HepG2 (cell line): Measurements from ENCODE around the gene SUSD6. TPM values are rescaled to one million over a fixed set of nuclear protein-coding genes. Genes with fewer than 3 reads are reported as not detected.

Experiments used
- BRF2 ChIP-seq: sonication (generic); formaldehyde crosslinking; IDR thresholded peaks from 2 replicates; pipeline ENCODE4 v1.8.1; 2022; ENCODE audit warnings: mild to moderate bottlenecking, missing genetic modification reagents
- HOXD1 ChIP-seq: sonication (generic); formaldehyde crosslinking; IDR thresholded peaks from 2 replicates; pipeline ENCODE4 v1.5.0; 2020; ENCODE audit warnings: missing genetic modification reagents
- SIN3A ChIP-seq: IDR thresholded peaks from 2 replicates; pipeline ENCODE4 v1.6.1; 2011; ENCODE audit warnings: low read depth, mild to moderate bottlenecking, control low read depth, low read length, borderline replicate concordance
- SNAI1 ChIP-seq: sonication (generic); formaldehyde crosslinking; IDR thresholded peaks from 2 replicates; pipeline ENCODE4 v1.5.0; 2020; ENCODE audit warnings: mild to moderate bottlenecking, missing genetic modification reagents, borderline replicate concordance
- ZMAT5 ChIP-seq: sonication (generic); formaldehyde crosslinking; IDR thresholded peaks from 2 replicates; pipeline ENCODE4 v1.5.0; 2020; ENCODE audit warnings: mild to moderate bottlenecking, low read depth, missing genetic modification reagents, borderline replicate concordance
- ZNF225 ChIP-seq: sonication (generic); formaldehyde crosslinking; IDR thresholded peaks from 2 replicates; pipeline ENCODE4 v1.4.0; 2020; ENCODE audit warnings: mild to moderate bottlenecking, missing genetic modification reagents
- ZSCAN12 ChIP-seq: sonication (generic); formaldehyde crosslinking; IDR thresholded peaks from 2 replicates; pipeline ENCODE4 v1.9.0; 2021; ENCODE audit warnings: mild to moderate bottlenecking, missing genetic modification reagents
- polyA plus RNA-seq, 8 experiments: library from polyadenylated mRNA; depleted of rRNA in 3 of 8; stranded (reverse) in 7 of 8; unstranded in 1 of 8; fragments of >200 nt; fragmentation: Illumina TruSeq in 4 of 8; extraction: Trizol in 4 of 8; gene quantifications; 2 replicates each; pipeline versions ENCODE4 v1.2.1 to v1.2.3, GENCODE V29; 2011 to 2016; ENCODE audit warnings: low read depth in 4 of 8, missing spikeins in 1 of 8, mixed read lengths in 1 of 8; ENCODE audit not compliant: insufficient read depth in 1 of 8
- total RNA-seq, 5 experiments: library from RNA; depleted of rRNA; stranded (reverse); fragments of >200 nt; fragmentation: Illumina TruSeq; extraction: Trizol; gene quantifications; 2 replicates each; pipeline ENCODE4 v1.2.3, GENCODE V29; 2016; ENCODE audit warnings: low read depth in 1 of 5
- TF ChIP-seq, protein P1 (sequence below): sonication (generic); formaldehyde crosslinking; IDR thresholded peaks from 2 replicates; pipeline ENCODE4 v1.4.0; 2020; ENCODE audit warnings: missing genetic modification reagents, low read depth, mild to moderate bottlenecking, borderline replicate concordance
- TF ChIP-seq, protein P2 (sequence below): sonication (generic); formaldehyde crosslinking; conservative IDR thresholded peaks from 2 replicates; pipeline ENCODE4 v1.5.0; 2020; ENCODE audit warnings: missing genetic modification reagents
- TF ChIP-seq, protein P3 (sequence below): sonication (generic); formaldehyde crosslinking; IDR thresholded peaks from 2 replicates; pipeline ENCODE4 v1.5.0; 2020; ENCODE audit warnings: mild to moderate bottlenecking, missing genetic modification reagents
- TF ChIP-seq, protein P4 (sequence below): sonication (generic); formaldehyde crosslinking; IDR thresholded peaks from 2 replicates; pipeline ENCODE4 v1.5.0; 2020; ENCODE audit warnings: missing genetic modification reagents
- TF ChIP-seq, protein P5 (sequence below): sonication (generic); formaldehyde crosslinking; IDR thresholded peaks from 2 replicates; pipeline ENCODE4 v1.4.0; 2020; ENCODE audit warnings: missing genetic modification reagents

SUSD6 gene
- total and polyA plus RNA-seq, 2 of the 13 experiments (the other 11 are each of a cell fraction or from before 2014, with no cell fraction given): 7.2 to 7.4 TPM

GRCh38 chr14:69693801-69694729, 82.7 kb downstream of the SUSD6 start (continued):
- TF ChIP-seq SNAI1 (CRISPR knock-in tag) (no peak), SIN3A (no peak), BRF2 (CRISPR knock-in tag) (no peak), ZNF225 (CRISPR knock-in tag) (no peak), HOXD1 (CRISPR knock-in tag) (no peak), ZMAT5 (CRISPR knock-in tag) (no peak), ZSCAN12 (CRISPR knock-in tag) (no peak)
- TF ChIP-seq, protein P1, sequence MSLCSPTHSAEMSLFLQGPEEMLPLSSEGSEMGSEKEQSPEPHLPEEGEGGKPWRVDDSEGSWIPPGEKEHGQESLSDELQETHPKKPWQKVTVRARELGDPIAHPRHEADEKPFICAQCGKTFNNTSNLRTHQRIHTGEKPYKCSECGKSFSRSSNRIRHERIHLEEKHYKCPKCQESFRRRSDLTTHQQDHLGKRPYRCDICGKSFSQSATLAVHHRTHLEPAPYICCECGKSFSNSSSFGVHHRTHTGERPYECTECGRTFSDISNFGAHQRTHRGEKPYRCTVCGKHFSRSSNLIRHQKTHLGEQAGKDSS (CRISPR knock-in tag): no peak
- TF ChIP-seq, protein P2, sequence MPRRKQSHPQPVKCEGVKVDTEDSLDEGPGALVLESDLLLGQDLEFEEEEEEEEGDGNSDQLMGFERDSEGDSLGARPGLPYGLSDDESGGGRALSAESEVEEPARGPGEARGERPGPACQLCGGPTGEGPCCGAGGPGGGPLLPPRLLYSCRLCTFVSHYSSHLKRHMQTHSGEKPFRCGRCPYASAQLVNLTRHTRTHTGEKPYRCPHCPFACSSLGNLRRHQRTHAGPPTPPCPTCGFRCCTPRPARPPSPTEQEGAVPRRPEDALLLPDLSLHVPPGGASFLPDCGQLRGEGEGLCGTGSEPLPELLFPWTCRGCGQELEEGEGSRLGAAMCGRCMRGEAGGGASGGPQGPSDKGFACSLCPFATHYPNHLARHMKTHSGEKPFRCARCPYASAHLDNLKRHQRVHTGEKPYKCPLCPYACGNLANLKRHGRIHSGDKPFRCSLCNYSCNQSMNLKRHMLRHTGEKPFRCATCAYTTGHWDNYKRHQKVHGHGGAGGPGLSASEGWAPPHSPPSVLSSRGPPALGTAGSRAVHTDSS: no peak
- TF ChIP-seq, protein P3, sequence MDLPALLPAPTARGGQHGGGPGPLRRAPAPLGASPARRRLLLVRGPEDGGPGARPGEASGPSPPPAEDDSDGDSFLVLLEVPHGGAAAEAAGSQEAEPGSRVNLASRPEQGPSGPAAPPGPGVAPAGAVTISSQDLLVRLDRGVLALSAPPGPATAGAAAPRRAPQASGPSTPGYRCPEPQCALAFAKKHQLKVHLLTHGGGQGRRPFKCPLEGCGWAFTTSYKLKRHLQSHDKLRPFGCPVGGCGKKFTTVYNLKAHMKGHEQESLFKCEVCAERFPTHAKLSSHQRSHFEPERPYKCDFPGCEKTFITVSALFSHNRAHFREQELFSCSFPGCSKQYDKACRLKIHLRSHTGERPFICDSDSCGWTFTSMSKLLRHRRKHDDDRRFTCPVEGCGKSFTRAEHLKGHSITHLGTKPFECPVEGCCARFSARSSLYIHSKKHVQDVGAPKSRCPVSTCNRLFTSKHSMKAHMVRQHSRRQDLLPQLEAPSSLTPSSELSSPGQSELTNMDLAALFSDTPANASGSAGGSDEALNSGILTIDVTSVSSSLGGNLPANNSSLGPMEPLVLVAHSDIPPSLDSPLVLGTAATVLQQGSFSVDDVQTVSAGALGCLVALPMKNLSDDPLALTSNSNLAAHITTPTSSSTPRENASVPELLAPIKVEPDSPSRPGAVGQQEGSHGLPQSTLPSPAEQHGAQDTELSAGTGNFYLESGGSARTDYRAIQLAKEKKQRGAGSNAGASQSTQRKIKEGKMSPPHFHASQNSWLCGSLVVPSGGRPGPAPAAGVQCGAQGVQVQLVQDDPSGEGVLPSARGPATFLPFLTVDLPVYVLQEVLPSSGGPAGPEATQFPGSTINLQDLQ (CRISPR knock-in tag): no peak
- TF ChIP-seq, protein P4, sequence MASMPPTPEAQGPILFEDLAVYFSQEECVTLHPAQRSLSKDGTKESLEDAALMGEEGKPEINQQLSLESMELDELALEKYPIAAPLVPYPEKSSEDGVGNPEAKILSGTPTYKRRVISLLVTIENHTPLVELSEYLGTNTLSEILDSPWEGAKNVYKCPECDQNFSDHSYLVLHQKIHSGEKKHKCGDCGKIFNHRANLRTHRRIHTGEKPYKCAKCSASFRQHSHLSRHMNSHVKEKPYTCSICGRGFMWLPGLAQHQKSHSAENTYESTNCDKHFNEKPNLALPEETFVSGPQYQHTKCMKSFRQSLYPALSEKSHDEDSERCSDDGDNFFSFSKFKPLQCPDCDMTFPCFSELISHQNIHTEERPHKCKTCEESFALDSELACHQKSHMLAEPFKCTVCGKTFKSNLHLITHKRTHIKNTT (CRISPR knock-in tag): no peak
- TF ChIP-seq, protein P5, sequence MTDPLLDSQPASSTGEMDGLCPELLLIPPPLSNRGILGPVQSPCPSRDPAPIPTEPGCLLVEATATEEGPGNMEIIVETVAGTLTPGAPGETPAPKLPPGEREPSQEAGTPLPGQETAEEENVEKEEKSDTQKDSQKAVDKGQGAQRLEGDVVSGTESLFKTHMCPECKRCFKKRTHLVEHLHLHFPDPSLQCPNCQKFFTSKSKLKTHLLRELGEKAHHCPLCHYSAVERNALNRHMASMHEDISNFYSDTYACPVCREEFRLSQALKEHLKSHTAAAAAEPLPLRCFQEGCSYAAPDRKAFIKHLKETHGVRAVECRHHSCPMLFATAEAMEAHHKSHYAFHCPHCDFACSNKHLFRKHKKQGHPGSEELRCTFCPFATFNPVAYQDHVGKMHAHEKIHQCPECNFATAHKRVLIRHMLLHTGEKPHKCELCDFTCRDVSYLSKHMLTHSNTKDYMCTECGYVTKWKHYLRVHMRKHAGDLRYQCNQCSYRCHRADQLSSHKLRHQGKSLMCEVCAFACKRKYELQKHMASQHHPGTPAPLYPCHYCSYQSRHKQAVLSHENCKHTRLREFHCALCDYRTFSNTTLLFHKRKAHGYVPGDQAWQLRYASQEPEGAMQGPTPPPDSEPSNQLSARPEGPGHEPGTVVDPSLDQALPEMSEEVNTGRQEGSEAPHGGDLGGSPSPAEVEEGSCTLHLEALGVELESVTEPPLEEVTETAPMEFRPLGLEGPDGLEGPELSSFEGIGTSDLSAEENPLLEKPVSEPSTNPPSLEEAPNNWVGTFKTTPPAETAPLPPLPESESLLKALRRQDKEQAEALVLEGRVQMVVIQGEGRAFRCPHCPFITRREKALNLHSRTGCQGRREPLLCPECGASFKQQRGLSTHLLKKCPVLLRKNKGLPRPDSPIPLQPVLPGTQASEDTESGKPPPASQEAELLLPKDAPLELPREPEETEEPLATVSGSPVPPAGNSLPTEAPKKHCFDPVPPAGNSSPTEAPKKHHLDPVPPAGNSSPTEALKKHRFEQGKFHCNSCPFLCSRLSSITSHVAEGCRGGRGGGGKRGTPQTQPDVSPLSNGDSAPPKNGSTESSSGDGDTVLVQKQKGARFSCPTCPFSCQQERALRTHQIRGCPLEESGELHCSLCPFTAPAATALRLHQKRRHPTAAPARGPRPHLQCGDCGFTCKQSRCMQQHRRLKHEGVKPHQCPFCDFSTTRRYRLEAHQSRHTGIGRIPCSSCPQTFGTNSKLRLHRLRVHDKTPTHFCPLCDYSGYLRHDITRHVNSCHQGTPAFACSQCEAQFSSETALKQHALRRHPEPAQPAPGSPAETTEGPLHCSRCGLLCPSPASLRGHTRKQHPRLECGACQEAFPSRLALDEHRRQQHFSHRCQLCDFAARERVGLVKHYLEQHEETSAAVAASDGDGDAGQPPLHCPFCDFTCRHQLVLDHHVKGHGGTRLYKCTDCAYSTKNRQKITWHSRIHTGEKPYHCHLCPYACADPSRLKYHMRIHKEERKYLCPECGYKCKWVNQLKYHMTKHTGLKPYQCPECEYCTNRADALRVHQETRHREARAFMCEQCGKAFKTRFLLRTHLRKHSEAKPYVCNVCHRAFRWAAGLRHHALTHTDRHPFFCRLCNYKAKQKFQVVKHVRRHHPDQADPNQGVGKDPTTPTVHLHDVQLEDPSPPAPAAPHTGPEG (CRISPR knock-in tag): no peak
